LHCN-M2 (cell line): ENCODE measurements around the gene HNF1A. TPM values are rescaled to one million over a fixed set of nuclear protein-coding genes. Genes with fewer than 3 reads are reported as not detected.

Experiments
- DNase-seq: peaks from one replicate; pipeline ENCODE4 v3.0.0-alpha.2; 2012; ENCODE audit warnings: low read depth
- total RNA-seq: library from RNA; depleted of rRNA; stranded (reverse); fragments of >200 nt; gene quantifications from 2 replicates; pipeline ENCODE4 v1.2.3, GENCODE V29; 2014

Gene HNF1A
- total RNA-seq, 1 experiment from 2014 or later, result 0.06 TPM

- DNase-seq, result no peak
Measured at GRCh38 chr12:121009741-121010140, 31.4 kb downstream of the HNF1A start.

- DNase-seq, result no peak
Measured at GRCh38 chr12:121010860-121011259, 32.5 kb downstream of the HNF1A start.

GRCh38 chr12:121011820-121012219 is 33.5 kb downstream of the HNF1A start:
- no peak for DNase-seq

DNA sequence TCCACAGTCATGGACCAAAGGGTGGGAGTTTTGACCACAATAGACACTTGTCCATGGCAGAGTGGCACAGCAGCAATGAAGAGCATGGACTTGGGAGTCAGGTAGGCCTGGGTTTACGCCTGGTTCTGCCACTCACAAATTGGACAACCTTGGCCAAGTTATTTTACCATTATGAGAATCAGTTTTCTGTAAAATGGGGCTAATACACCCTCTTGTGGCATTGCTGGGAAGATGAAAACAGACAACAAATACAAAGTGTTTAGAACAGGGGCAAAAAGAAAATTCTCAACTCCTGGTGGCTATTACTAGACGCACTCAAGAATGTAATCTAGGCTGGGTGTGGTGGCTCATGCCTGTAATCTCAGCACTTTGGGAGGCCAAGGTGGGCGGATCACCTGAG is 35.4 kb downstream of the HNF1A start:
- no peak for DNase-seq

- peak; percentile 88 for DNase-seq
Measured at GRCh38 chr12:121015825-121016766, 37.8 kb downstream of the HNF1A start, which contains the start of gene C12orf43. TSS of gene C12orf43 (minus strand) at chr12:121016487. CDS start at chr12:121016474, 13 bp downstream.

- no peak for DNase-seq
Measured at GRCh38 chr12:121017966-121018491, 39.7 kb downstream of the HNF1A start.

DNA sequence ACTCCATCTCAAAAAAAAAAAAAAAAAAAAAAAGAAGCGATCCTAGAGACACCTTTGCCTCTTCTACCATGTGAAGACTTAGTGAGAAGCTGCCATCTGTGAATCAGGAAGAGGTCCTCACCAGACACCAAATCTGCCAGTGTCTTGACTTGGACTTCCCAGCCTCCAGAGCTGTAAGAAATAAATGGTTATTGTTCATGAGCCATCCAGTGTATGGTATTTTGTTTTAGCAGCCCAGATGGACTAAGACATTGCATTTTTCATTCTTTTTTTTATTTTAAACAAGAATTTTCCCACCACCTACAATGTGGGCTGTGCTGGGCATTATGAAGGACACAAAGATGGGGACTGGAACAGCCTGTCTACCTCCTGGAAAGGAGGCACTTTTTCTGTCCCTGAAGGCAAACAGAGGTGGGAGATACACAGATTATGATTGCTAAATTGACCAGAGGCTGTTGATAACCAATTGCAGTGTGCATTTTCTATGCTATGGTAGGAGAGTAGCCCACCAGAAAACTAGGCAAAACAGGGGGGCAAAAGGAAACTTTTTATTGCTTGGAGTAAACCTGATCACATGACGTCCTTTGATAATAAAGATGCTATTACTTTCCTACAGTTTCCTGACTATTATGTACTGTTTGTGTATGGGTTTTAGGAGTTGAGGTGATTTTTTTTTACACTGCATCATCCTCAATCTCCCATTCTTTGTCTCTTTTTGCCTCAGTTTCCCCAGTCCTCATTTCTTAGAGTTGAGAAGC is 40.7 kb downstream of the HNF1A start:
- DNase-seq, result no peak

- no peak for DNase-seq
Measured at GRCh38 chr12:121021754-121022153, 43.4 kb downstream of the HNF1A start.

GRCh38 chr12:121022713-121023112 is 44.4 kb downstream of the HNF1A start:
- DNase-seq, result no peak

DNA sequence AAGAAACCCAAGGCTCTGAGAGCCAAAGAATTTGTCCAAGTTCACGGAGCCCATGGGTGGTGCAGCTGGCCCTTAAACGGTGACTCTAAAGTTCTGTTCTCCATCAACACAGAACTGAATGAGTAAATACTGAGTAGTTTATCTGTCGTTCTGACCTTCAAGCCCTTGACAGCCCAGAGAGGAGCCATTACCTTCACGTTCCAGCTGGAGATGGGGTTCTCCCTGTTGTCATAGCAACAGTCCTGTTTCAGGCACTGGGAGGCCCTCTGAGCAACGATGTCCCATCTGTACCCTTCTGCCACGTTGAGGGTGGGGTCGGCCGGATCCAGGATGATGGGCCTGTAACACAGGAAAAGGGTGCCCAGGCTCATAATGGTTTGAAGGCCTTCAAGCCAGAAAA is 45.5 kb downstream of the HNF1A start:
- no peak for DNase-seq

GRCh38 chr12:121025442-121026226 is 47.3 kb downstream of the HNF1A start:
- no peak for DNase-seq

DNA sequence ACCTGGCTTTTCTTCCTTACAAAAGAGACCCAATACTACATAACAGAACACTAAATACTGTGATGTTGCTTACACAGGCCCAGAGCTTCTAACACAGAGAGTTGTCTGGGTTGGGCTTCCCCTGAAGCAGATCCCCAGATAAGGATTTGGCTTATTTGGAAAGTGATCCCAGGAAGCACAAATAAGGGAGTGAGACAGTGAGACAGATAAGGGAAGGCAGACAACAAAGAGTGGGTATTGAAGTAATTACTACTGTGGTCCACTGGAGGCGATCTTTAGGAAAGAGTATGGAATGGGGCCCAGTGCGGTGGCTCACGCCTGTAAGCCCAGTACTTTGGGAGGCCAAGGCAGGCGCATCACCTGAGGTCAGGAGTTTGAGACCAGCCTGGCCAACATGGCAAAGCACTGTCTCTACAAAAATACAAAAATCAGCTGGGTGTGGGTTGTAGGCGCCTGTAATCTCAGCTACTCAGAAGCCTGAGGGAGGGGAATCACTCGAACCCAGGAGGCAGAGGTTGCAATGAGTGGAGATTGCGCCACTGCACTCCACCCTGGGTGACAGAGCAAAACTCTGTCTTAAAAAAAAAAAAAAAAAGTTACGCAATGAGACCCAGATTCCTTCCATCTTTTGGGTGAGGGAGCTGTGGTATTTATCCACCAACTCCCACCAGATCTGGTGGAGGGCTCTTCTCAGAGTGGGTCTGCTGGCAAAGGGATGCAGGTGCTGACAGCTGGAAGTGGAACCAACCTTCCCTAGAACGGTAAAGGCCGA is 48.1 kb downstream of the HNF1A start:
- DNase-seq, result no peak

DNA sequence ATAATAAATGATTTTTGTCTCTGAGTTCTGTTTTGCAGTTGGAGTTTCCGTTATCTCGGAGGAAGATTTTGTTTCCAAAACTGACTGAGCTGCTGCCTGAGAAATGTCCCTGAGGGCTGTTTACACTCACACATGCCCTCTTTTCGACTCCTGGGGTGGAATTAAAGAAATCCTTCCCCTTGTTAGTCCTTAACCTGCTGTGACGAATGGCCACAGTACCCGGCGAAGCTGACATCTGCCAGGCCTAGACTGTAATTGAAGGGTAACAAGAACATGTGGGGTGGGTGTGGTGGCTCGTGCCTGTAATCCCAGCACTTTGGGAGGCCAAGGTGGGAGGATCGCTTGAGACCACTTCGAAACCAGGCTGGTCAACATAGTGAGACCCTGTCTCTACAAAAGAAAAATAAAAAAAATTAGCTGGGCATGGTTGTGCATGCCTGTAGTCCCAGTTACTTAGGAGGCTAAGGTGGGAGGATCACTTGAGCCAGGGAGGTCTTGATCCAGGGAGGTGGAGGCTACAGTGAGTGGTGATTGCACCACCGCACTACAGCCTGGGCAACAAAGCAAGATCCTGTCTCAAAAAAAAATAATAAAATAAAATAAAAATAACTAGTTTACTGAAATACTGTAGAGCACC is 52.4 kb downstream of the HNF1A start:
- no peak for DNase-seq

DNA sequence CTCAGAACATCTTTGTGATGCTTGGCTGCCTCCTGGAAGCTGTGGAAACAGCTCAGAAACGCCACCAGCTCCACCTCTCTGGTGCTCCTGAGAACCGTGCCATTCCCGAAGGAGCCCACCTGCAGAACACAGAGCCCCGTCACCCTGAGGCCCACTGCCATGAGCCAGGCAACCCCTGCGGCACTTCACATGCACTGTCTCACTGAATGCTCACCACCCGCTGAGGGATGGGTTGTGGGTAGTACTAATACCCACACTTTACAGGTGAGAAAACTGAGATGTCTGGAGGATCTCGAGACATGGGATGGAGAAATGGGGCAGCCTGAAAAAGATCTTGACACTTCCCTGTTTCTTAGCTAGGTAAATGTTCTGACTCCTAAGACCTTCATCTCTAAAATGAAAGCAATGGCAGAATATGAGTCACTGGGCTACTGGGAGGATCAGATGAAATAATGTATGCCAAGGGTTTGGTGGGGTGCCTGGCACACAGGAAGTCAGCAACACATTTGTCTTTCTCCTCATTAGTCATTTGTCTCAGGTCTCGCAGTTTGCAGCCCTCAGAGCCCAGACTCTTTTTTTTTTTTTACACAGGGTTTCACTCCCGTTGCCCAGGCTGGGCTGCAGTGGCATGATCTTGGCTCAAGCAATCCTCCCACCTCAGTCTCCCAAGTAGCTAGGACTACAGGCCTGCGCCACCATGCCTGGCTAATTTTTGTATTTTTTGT is 55.4 kb downstream of the HNF1A start:
- DNase-seq, result peak; percentile 92

GRCh38 chr12:121034616-121035305 is 56.4 kb downstream of the HNF1A start:
- peak; percentile 46 for DNase-seq

DNA sequence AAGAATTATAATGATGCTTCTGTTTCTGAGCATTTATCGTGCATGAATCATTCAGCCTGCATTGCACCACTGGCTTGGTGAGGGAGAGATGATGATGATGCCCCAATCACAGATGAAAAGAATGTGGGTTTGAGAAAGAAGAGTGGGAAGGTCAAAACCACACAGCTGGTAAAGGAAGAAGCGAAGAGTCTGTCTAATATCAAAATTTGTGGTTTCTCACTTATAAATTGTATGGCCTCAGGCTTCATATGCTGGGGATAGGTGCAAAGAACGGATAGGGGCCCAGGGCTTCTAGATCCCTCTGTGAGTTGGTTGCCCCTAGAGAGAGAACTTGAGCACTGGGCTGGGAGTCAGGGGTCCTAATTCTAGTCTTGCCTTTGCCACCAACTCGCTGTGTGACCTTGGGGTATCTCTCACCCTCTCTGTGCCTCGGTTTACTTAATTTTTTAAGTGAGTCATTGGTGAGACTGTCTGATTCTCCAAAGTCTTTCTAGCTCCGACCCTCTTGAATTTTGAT is 58.5 kb downstream of the HNF1A start:
- DNase-seq, result peak; percentile 85

GRCh38 chr12:121038861-121039668 is 60.7 kb downstream of the HNF1A start, which contains the start of gene OASL:
TSS of gene OASL (minus strand) at chr12:121039246. CDS start at chr12:121038971, 275 bp downstream.
- peak; percentile 44 for DNase-seq

GRCh38 chr12:121043067-121043466 is 64.7 kb downstream of the HNF1A start:
- DNase-seq, result no peak
